NAMALWA (cell line): ENCODE data around the gene LMBR1.
"Not testable (repeated sequence)": the region's sequence is repeated elsewhere in the genome, so short reads cannot be mapped to it uniquely, and the experiment has no call there.

Experiments used
- DNase-seq: peaks from one replicate; pipeline ENCODE4 v3.0.0-alpha.2; 2015; ENCODE audit warnings: low spot score

LMBR1 gene

DNA sequence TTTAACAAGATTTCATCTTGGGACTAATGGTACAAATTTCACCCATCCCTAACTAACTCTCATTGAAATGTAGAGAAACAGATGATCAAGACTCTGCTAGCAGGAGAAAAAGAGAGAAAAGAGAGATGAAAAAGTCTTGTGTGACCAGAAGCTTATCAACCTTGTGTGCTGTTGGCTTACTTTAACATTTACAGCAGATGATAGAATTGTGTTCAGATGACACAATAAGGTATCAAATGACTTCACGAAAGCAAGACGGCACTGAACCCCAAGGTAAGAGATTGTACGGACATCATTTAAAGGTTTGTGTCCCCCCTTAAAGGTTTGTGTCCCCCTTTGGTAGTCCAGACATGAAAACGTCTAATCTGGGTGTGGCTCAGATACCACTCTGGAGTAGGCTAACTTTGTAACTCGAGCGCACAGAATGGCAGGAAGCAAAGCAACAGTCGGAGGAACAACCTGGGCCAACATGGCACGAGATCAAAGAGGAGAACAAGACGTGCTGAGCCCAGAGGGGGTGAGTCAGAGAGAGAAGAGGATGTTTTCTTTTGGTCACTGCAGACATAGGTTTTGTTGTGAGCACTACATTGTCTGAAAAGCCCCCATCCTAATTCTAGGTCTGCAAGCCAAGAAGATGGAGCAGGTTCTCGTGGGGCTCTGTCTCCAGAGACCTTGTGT is 10.4 kb upstream of the LMBR1 start:
- DNase-seq = no peak

DNA sequence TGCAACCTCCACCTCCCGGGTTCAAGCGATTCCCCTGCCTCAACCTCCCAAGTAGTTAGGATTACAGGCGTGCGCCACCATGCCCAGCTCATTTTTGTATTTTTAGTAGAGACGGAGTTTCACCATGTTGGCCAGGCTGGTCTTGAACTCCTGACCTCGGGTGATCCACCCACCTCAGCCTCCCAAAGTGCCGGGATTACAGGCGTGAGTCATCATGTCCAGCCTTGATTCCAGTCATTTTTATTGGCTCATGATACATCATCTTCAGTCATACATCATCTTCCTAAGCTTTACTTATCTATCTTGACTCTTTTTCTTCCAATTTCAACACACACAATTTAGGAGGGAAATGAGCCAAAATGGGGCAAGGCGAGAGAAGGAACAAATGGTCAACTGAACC is 7.1 kb upstream of the LMBR1 start:
- DNase-seq = not testable (repeated sequence)

DNA sequence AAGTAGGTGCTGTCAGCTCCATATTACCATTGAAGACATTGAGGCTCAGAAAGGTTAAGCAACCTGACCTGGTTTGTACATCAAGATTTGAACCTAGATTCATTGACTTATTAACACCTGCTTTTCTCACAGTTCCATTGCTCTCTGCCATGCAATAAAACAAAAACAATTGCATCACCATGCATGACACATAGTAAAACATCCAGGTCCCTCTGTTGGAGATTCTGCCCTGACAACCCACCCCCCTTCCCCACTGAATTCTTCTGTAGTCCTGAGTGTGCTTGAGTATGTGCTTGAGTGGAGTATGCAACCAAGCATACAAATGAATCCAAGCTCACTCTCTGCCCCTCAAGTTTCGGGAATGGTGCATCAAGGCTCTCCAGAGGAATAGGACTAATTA is 6.0 kb upstream of the LMBR1 start:
- no peak for DNase-seq

DNA sequence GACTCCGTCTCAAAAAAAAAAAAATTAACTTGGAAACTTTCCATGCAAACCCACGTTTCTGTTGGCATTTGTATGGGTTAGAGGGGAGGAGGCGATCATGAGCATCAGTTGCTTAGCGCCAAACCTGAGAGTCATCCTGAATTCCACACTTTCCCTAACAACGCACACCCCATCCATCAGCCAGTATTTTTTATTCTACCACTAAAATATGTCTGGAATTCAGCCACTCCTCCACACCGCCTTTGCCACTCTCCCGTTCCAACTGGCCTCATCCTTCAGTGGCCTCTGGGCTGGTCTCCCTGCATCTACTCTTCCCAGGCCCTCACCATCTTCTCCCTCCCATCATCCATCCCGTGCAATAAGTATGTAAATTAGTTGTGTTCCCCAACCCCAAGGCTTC is 4.7 kb upstream of the LMBR1 start:
- no peak for DNase-seq

DNA sequence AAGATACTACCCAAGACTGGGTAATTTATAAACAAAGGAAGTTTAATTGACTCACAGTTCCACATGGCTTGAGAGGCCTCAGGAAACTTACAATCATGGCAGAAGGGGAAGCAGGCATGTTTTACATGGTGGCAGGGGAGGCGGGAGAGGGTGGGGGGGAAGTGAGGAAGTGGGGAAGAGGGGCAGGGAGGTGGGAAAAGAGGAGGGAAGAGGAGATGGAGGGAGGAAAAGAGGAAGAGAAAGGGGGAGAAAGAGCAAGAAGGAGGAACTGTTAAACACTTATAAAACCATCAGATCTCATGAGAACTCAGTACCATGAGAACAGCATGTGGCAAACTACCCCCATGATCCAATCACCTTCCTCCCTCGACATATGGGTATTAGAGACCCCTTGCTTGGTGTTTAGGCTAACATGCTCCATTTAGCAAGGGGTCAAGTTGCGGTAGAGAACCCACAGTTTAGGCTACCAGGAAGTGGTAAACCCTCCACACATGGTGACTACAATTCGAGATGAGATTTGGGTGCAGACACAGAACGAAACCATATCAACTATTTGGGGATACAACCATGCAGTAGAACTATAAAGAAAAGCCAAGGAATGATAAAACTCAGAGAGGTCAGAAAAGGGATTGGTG is 3.5 kb upstream of the LMBR1 start:
- no peak for DNase-seq

DNA sequence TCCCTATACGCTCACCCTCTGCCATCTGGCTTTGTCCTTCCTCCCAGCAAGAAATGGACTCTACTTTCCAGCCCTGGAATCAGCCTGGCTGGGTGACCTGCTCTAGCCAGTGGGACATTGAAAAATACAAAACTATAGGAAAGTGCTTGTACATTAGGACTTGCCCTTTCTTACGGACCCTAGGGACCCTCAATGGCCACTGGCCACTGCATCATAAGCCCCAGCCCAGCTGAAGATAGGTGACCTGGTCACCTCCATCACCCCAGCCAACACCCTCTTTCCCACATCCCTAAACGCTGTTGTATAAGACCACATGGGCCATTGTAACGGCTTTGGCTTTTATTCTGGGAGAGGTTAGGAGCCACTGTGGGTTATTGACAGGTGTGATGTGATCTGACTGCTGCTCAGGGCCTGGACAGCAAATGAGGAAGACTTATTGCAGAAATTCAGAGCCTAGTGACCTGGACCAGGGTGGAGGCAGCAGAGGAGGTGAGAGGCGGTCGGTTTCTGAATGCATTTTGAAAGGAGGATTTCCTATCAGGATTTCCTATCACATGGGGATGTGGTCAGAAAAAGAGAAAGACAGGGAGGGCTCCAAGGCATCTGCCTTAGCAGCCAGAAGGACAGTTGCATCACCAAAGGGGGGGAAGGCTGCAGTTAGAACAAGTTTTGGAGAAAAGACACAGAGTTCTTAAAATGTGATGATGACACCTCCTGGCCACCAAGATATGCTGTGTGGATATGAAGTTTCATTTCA is 2.2 kb upstream of the LMBR1 start:
- no peak for DNase-seq

DNA sequence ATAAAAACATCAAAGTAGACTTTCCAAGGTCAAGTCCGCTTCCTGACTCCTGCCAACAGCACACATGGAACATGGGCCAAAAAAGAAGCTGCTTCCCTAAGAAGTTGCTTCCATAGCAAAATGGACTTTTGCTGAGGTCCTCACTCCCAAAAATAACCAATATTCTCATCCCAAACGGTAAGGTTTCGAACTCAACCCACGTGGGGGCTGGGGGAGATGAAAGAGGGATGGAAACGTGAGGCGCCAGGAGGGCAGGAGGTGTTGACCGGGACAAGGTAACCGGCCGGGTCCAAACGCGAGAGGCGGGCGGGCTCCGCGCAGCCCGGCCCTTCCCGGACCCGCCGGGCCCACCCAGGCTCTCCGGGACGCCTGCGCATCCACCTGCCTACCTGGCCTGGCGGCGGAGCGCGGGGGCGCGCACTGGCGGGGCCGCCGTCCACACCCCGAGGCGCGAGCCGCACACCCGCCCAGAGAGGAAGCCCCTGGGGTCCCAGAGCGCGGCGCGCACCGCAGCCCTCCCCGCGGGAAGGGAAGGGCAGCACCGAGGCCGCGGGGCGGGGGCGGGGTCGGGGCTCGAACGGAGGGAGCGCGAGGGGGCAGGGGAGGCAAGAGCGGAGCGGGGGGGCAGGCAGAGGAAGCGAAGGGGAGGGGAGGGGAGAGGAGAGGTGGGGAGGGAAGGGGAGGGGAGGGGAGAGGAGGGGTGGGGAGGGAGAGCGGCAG is 742 bp downstream of the LMBR1 start:
- peak; percentile 79 for DNase-seq

DNA sequence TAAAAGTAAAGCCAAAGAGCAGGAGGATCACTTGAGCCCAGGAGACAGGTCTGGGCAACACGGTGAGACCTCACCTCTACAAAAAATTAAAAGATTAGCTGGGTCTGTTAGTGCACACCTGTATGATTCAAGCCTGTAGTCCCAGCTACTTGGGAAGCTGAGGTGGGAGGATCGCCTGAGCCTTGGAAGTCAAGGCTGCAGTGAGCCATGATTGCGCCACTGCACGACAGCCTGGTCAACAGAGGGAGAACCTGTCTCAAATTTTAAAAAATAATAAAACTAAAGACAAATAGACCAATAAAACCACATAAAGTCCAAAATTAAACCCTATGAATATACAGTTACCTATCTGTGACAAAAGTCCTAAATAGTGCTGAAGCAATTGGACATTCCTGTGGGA is 3.2 kb downstream of the LMBR1 start:
- DNase-seq = no peak

DNA sequence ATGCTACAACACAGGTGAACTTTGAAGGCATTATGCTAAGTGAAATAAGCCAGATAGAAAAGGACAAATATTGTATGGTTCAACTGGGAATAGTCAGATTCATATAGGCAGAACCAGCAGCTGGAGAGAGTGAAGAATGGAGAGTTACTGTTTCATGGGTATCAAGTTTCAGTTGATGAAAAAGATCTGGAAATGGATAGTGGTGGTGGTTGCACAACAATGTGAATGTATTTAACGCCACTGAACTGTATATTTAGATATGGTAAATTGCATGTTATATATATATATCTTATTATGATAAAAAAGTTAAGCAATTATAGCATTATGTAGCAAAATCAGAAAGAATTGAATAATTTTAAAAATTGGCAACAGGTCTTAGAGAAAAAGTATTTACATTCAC is 3.9 kb downstream of the LMBR1 start:
- DNase-seq = no peak

DNA sequence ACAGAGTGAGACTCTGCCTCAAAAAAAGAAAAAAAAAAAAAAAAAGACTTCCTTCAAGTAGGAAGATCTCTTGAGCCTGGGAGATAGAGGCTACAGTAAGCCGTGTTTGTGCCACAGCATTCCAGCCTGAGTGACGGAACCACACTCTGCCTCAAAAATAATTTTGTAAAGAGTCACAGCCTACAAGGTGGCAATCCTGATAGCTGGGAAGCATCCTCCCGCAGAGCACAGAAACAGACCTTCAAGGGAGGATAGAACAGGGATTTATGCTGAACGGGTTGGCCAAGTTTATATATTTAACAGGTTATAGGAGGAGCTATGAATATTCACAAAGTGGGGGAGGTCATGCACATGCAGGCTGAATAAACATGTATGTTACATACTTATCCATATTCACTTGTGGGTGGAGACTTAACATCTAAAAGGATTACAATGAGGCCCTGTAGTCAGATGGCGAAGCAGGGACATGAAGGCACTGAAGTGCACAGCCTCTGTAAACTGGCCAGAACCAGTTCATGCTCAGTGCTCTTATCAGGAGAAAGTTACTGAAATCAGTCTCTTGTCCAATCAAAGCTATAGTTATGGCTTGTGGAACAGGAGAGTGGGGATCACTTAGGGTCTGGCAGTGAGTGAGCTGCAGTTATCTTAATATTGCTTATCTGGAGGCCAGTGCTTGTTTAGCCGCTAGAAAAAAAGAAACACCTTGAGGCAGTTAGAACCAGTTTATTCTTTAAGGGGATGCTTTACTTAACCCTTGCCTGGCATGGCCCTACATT is 6.8 kb downstream of the LMBR1 start:
- no peak for DNase-seq

DNA sequence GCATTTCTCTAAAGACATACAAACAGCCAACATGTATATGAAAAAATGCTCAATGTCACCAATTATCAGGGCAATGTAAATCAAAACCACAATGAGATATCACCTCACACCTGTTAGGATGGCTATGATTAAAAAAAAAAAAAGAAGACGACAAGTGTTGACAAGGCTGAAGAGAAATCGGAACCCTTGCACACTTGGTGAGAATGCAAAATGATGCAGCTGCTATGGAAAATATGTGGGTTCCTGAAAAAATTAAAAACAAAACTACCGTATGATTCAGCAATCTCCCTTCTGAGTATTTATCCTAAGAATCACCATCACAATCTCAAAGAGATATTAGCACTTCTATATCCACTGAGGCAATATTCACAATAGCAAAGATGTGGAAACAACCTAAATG is 11.3 kb downstream of the LMBR1 start:
- no peak for DNase-seq

DNA sequence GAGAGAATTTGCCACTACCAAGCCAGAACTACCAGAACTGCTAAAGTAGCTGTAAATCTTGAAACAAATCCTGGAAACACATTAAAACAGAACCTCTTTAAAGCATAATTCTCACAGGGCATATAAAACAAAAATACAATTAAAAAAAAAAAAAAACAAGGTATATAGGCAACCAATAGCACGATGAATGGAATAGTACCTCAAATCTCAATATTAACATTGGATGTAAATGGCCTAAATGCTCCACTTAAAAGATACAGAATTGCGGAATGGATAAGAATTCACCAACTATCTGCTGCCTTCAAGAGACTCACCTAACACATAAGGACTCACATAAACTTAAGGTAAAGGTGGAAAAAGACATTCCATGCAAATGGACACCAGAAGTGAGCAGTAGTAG is 17.2 kb downstream of the LMBR1 start:
- DNase-seq = no peak

DNA sequence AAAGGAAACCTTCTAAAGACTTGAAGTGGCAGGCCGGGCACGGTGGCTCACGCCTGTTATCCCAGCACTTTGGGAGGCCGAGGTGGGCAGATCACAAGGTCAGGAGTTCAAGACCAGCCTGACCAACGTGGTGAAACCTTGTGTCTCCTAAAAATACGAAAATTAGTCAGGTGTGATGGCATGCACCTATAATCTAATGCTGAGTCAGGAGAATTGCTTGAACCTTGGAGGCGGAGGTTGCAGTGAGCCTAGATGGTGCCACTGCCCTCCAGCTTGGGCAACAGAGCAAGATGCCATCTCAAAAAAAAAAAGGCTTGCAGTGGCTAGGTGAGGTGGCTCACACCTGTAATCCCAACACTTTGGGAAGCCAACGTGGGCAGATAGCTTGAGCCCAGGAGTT is 24.6 kb downstream of the LMBR1 start:
- not testable (repeated sequence) for DNase-seq

DNA sequence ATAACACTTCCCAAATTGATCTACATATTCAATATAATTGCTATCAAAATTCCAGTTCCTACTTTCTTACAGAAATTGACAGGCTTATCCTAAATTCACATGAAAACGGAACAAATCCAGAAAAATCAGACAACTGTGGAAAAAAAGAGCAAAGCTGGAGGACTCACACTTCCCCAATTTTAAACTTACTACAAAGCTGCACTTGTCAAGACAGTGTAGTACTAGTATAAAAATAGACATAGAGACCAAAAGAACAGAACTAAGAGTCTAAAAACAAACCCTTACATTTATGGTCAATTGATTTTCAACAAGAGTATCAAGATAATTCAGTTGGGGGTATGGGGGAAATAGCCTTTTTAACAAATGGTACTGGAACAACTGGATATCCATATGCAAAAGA is 27.5 kb downstream of the LMBR1 start:
- DNase-seq = peak; percentile 19

DNA sequence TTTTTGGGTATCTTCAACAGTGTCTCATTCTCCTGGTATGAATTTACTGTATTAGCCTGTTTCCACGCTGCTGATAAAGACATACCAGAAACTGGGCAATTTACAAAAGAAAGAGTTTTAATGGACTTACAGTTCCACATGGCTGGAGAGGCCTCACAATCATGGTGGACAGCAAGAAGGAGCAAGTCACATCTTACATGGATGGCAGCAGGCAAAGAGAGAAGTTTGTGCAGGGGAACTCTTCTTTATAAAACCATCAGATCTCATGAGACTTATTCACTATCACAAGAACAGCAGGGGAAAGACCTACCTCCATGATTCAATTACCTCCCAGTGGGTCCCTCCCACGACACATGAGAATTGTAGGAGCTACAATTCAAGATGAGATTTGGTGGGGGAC is 31.0 kb downstream of the LMBR1 start:
- DNase-seq = not testable (repeated sequence)

DNA sequence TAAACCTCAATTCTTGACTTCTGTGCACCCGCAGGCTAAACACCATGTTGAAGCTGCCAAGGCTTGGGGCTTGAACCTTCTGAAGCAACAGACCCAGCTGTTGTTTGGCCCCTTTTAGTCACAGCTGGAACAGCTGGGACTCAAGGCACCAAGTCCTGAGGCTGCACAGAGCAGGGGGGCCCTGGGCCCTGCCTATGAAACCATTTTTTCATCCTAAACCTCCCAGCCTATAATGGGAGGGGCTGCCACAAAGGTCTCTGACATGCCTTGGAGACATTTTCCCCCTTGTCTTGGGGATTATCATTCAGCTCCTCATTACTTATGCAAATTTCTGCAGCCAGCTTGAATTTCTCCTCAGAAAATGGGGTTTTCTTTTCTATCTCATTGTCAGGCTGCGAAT is 31.8 kb downstream of the LMBR1 start:
- no peak for DNase-seq

DNA sequence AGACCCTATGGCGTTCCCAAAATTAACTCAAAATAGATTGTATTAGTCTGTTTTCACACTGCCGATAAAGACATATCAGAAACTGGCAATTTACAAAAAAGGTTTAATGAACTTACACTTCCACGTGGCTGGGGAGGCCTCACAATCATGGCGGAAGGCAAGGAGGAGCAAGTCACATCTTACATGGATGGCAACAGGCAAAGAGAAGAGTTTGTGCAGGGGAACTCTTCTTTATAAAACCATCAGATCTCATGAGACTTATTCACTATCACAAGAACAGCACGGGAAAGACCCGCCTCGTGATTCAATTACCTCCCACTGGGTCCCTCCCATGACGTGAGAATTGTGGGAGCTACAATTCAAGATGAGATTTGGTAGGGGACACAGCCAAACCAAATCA is 32.9 kb downstream of the LMBR1 start:
- DNase-seq = not testable (repeated sequence)

DNA sequence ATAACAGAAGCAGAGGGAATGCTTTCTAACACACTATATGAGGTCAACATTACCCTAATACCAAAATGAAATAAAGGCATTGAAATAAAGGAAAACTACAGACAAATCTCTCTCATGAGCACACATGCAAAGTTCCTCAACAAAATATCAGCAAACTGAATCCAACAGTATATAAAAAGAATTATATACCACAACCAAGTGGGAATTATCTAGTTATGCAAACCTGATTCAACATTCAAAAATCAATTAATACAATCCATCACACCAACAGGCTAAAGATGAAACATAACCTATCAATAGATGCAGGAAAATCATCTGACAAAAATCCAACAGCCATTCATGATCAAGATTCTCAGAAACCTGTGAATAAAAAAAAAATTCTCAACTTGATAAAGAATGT is 34.5 kb downstream of the LMBR1 start:
- DNase-seq = no peak

DNA sequence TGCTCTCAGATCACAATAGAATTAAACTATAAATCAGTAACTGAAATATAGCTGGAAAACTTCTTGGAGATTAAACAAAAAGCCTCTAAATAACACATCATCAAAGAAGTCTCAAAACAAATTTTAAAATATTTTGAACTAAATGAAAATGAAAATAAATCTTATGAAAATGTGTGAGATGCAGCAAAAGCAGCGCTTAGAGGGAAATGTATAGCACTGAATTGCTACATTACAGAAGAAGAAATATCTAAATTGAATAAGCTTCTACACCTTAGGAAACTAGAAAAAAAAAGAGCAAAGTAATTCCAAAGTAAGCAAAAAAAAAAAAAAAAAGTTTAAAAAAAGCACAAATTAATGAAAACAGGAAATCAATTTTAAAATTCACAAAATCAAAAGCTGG is 35.2 kb downstream of the LMBR1 start:
- no peak for DNase-seq

DNA sequence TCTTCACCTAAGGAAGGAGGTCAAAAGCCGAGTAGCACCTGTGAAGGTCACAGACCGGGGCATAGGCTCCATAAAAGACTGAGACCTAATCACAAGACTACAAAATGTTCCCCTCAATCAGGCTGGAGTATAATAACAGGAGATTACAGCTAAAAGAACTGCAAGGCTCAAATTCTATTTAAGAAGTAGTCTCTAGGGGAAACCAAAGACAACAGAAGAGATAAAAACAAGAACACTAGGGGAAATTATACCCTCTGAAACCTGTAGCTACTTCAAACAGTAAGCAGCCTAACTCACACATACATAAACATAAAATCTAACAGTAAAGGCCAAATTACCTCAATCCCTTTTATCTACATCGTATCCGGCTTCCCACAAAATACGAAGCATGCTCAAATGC is 38.3 kb downstream of the LMBR1 start:
- DNase-seq = no peak

DNA sequence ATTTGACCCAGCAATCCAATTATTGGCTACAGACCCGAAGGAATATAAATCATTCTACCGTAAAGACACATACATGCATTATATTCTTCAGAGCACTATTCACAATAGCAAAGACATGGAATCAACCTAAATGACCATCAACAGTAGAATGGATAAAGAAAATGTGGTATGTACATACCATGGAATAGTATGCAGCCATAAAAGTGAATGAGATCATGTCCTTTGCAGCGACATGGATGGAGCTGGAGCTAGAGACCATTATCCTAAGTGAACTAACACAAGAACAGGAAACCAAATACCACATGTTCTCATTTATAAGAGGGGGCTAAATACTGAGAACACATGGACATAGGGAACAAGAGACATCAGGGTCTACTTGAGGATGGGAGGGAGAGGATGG is 44.0 kb downstream of the LMBR1 start:
- DNase-seq = no peak
